ENCODE measurements around the gene RINT1. TPM values are rescaled to one million over a fixed set of nuclear protein-coding genes. Genes with fewer than 3 reads are reported as not detected.

RINT1 gene
- polyA plus RNA-seq, 1 of the 3 experiments (the other 2 are of a cell fraction) = 13.1 TPM

GRCh38 chr7:105521027-105521716 is 10.8 kb upstream of the RINT1 start:
- CTCF ChIA-PET = interaction anchor here (1.0 kb wide), 1 partner anchor 8 kb away, joined by 3 read pairs; no protein-coding TSS in a partner anchor
- no peaks in the 10 kb centered on the region for H3K27me3 ChIP-seq (ENCODE audit: insufficient read depth)
- H3K9ac ChIP-seq = peak overlapping the region; percentile 87
- TF ChIP-seq MAX (IDR thresholded peaks at IDR 0.05; ENCODE audit: low read depth) (peak; percentile 96), RCOR1 (IDR thresholded peaks at IDR 0.05; ENCODE audit: low read length) (no peak), SMC3 (IDR thresholded peaks at IDR 0.05; ENCODE audit: low read depth, low read length) (no peak), USF1 (IDR thresholded peaks at IDR 0.05; ENCODE audit: borderline replicate concordance, low read depth) (peak; percentile 63; the same call in 1 of the 2 replicates), REST (IDR thresholded peaks at IDR 0.05; ENCODE audit: low read depth, low read length) (no peak; the same call in 1 of the 2 replicates), SIN3A (IDR thresholded peaks at IDR 0.05; ENCODE audit: borderline replicate concordance, low read depth, low read length) (peak; percentile 51; the same call in 1 of the 2 replicates), MXI1 (IDR thresholded peaks at IDR 0.05; ENCODE audit: low read depth, low read length) (peak; percentile 99), ELF1 (IDR thresholded peaks at IDR 0.05) (no peak), IRF3 (IDR thresholded peaks at IDR 0.05; ENCODE audit: low read depth, low read length) (no peak), USF2 (IDR thresholded peaks at IDR 0.05; ENCODE audit: borderline replicate concordance, low read depth, low read length) (no peak), NRF1 (IDR thresholded peaks at IDR 0.05; ENCODE audit: low read depth, low read length) (no peak)
- peak; percentile 86 for DNase-seq
- H3K9me3 ChIP-seq = no peaks in the 10 kb centered on the region
- peak overlapping the region; percentile 79 to 80 for H3K27ac ChIP-seq (ENCODE audit: low read depth in 2 of 2, low read length in 1 of 2)
- 8% methylated on average over 25 of the region's 25 CpGs for WGBS (ENCODE audit: low lambda C conversion rate)
- H4K20me1 ChIP-seq (ENCODE audit: insufficient read depth) = 0 out of 2 replicates have a peak, but pooled peaks cover 3% of the 10 kb centered on the region
- peak overlapping the region; percentile 61 to 90 for H3K4me3 ChIP-seq (ENCODE audit: low read depth in 2 of 2, low read length in 1 of 2)
- H3F3A ChIP-seq (replicated peaks; ENCODE audit: insufficient read depth) = peaks cover 14% of the 10 kb centered on the region
- H3K4me1 ChIP-seq (ENCODE audit: control insufficient read depth in 1 of 2, insufficient read depth in 2 of 2, low read depth in 1 of 2, low read length in 1 of 2) = peaks cover 3 to 5% of the 10 kb centered on the region in 2 experiments; a peak in 1 of 4 replicates
- peak overlapping the region; percentile 69 for H2AFZ ChIP-seq (ENCODE audit: low read depth)
- H3K79me2 ChIP-seq (ENCODE audit: insufficient read depth) = peaks cover 54% of the 10 kb centered on the region
- POLR2A ChIA-PET = no interaction called here
- H3K4me2 ChIP-seq = peak overlapping the region; percentile 92
- H3K36me3 ChIP-seq (replicated peaks in 1 of 2; ENCODE audit: control insufficient read depth in 1 of 2, insufficient read depth in 2 of 2, low read length in 1 of 2) = peaks cover 0 to 9% of the 10 kb centered on the region in 2 experiments
- no peaks in the 10 kb centered on the region for H3K9me2 ChIP-seq
